ENCODE results near the gene RNU6-8.

DNA sequence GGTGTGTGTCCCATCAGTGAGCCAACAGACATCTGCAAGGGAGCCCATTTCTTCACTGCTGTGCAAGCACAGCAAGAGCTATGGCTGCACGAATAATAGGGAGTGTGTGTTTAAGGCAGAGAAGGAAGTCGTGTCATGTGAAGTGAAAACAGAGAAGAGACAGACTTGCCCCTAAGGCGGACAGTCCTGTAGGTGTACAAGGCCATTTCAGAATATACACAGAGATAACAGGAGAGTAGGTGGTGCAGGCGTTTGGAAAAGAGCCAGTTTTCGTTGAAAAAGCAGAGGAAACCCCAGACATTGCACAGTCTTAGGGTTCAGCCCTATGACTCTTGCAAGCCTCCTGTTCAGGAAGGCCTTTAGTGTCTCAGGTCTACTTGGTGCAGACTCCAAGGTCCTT, 46.3 kb upstream of the RNU6-8 start:
- TF ChIP-seq, protein P1, sequence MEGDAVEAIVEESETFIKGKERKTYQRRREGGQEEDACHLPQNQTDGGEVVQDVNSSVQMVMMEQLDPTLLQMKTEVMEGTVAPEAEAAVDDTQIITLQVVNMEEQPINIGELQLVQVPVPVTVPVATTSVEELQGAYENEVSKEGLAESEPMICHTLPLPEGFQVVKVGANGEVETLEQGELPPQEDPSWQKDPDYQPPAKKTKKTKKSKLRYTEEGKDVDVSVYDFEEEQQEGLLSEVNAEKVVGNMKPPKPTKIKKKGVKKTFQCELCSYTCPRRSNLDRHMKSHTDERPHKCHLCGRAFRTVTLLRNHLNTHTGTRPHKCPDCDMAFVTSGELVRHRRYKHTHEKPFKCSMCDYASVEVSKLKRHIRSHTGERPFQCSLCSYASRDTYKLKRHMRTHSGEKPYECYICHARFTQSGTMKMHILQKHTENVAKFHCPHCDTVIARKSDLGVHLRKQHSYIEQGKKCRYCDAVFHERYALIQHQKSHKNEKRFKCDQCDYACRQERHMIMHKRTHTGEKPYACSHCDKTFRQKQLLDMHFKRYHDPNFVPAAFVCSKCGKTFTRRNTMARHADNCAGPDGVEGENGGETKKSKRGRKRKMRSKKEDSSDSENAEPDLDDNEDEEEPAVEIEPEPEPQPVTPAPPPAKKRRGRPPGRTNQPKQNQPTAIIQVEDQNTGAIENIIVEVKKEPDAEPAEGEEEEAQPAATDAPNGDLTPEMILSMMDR (IDR thresholded peaks at IDR 0.05), result no peak
- TF ChIP-seq POLR2A (IDR thresholded peaks at IDR 0.05), result no peak
